Measurements from ENCODE around the gene RAPH1. TPM values are rescaled to one million over a fixed set of nuclear protein-coding genes. Genes with fewer than 3 reads are reported as not detected.
"Not testable (repeated sequence)": the region's sequence is repeated elsewhere in the genome, so short reads cannot be mapped to it uniquely, and the experiment has no call there.

RAPH1 gene
- total RNA-seq, 1 experiment from 2014 or later = 7.0 TPM

GRCh38 chr2:203527719-203528118, 7.4 kb downstream of the RAPH1 start:
- no peaks in the 10 kb centered on the region for H3K9me3 ChIP-seq (ENCODE audit: low read length)
- peaks cover 2% of the 10 kb centered on the region for H3K4me1 ChIP-seq (ENCODE audit: insufficient read depth, low read length)
- ATAC-seq (no peak), DNase-seq (no peak)
- H3K9ac ChIP-seq (ENCODE audit: low read length) = no peak overlapping the region
- no peak overlapping the region for H2AFZ ChIP-seq (ENCODE audit: low read length)
- H3K27me3 ChIP-seq (ENCODE audit: low read length) = no peaks in the 10 kb centered on the region
- H3K4me3 ChIP-seq (ENCODE audit: low read length) = no peak overlapping the region
- no TSS peak for BruUV-seq (replicated peaks)
- intact Hi-C loops (cut with micrococcal nuclease) = no loop called here
- H4K20me1 ChIP-seq (ENCODE audit: low read length) = no peaks in the 10 kb centered on the region
- no peaks in the 10 kb centered on the region for H3K36me3 ChIP-seq (ENCODE audit: low read depth, low read length)
- H3K79me2 ChIP-seq (ENCODE audit: low read length) = peaks cover 68% of the 10 kb centered on the region
- TF ChIP-seq, protein P1, sequence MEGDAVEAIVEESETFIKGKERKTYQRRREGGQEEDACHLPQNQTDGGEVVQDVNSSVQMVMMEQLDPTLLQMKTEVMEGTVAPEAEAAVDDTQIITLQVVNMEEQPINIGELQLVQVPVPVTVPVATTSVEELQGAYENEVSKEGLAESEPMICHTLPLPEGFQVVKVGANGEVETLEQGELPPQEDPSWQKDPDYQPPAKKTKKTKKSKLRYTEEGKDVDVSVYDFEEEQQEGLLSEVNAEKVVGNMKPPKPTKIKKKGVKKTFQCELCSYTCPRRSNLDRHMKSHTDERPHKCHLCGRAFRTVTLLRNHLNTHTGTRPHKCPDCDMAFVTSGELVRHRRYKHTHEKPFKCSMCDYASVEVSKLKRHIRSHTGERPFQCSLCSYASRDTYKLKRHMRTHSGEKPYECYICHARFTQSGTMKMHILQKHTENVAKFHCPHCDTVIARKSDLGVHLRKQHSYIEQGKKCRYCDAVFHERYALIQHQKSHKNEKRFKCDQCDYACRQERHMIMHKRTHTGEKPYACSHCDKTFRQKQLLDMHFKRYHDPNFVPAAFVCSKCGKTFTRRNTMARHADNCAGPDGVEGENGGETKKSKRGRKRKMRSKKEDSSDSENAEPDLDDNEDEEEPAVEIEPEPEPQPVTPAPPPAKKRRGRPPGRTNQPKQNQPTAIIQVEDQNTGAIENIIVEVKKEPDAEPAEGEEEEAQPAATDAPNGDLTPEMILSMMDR (conservative IDR thresholded peaks at IDR 0.05; ENCODE audit: low read depth, low read length) = no peak
- TF ChIP-seq EZH2phosphoT487 (IDR thresholded peaks at IDR 0.05; ENCODE audit: borderline replicate concordance, low read length) (no peak), EZH2 (IDR thresholded peaks at IDR 0.05; ENCODE audit: low read length, unreplicated experiment) (no peak)
- H3K9me2 ChIP-seq (replicated peaks; ENCODE audit: low read length) = no peaks in the 10 kb centered on the region
- CTCF ChIA-PET = no interaction called here
- H3K4me2 ChIP-seq (ENCODE audit: low read length) = no peak overlapping the region
- H3K27ac ChIP-seq (ENCODE audit: low read length) = no peak overlapping the region
- POLR2A ChIA-PET (ENCODE audit: unreplicated experiment) = no interaction called here
- no peaks in the 10 kb centered on the region for H3F3A ChIP-seq (ENCODE audit: low read length, unreplicated experiment)

- H3K27me3 ChIP-seq (ENCODE audit: low read length); BruUV-seq (replicated peaks); H3K36me3 ChIP-seq (ENCODE audit: low read depth, low read length); DNase-seq; H3K9me2 ChIP-seq (replicated peaks; ENCODE audit: low read length); H3K9ac ChIP-seq (ENCODE audit: low read length); H3K4me2 ChIP-seq (ENCODE audit: low read length); ATAC-seq; H3K27ac ChIP-seq (ENCODE audit: low read length); H3K4me3 ChIP-seq (ENCODE audit: low read length); H3F3A ChIP-seq (ENCODE audit: low read length, unreplicated experiment); CTCF ChIA-PET; H3K4me1 ChIP-seq (ENCODE audit: insufficient read depth, low read length); H4K20me1 ChIP-seq (ENCODE audit: low read length); H2AFZ ChIP-seq (ENCODE audit: low read length); H3K9me3 ChIP-seq (ENCODE audit: low read length); POLR2A ChIA-PET (ENCODE audit: unreplicated experiment); intact Hi-C loops (cut with micrococcal nuclease): not testable (repeated sequence)
- H3K79me2 ChIP-seq (ENCODE audit: low read length) = peaks cover 38% of the 10 kb centered on the region
Observed at GRCh38 chr2:203513268-203513667, 21.8 kb downstream of the RAPH1 start.

DNA sequence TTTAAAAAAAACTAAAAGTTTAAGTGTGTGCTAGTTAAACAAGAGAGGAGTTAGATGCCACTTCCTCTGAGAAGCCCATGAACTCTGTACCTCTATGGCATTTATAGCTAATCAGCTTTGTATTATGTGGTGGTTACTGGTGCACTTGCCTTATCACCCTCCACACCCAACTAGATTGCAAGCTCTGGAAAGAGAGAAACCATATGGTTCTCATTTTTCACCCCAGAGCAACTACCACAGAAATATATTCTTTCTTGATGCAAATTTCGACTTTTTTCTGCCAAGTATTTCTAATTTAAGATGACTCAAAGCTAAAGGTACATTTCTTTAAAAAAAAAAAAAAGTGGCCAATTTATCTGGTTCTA, 24.2 kb downstream of the RAPH1 start:
- no peak for DNase-seq
- Histone ChIP-seq H3K4me3 (ENCODE audit: low read length) (no peak overlapping the region), H4K20me1 (ENCODE audit: low read length) (no peaks in the 10 kb centered on the region), H3K27ac (ENCODE audit: low read length) (no peak overlapping the region), H3K4me1 (ENCODE audit: insufficient read depth, low read length) (no peaks in the 10 kb centered on the region), H3K36me3 (ENCODE audit: low read depth, low read length) (no peaks in the 10 kb centered on the region), H3K9me2 (replicated peaks; ENCODE audit: low read length) (no peaks in the 10 kb centered on the region), H3K4me2 (ENCODE audit: low read length) (no peak overlapping the region), H3K9ac (ENCODE audit: low read length) (no peak overlapping the region), H3K27me3 (ENCODE audit: low read length) (no peaks in the 10 kb centered on the region), H3K9me3 (ENCODE audit: low read length) (no peaks in the 10 kb centered on the region), H3K79me2 (ENCODE audit: low read length) (peaks cover 21% of the 10 kb centered on the region), H3F3A (ENCODE audit: low read length, unreplicated experiment) (no peaks in the 10 kb centered on the region), H2AFZ (ENCODE audit: low read length) (no peak overlapping the region)
- intact Hi-C loops (cut with micrococcal nuclease) = no loop called here
- ChIA-PET CTCF (no interaction called here), POLR2A (ENCODE audit: unreplicated experiment) (no interaction called here)
- BruUV-seq (replicated peaks) = no TSS peak
- no peak for ATAC-seq
- TF ChIP-seq EZH2 (IDR thresholded peaks at IDR 0.05; ENCODE audit: low read length, unreplicated experiment) (no peak), EZH2phosphoT487 (IDR thresholded peaks at IDR 0.05; ENCODE audit: borderline replicate concordance, low read length) (no peak)
- TF ChIP-seq, protein P1 (conservative IDR thresholded peaks at IDR 0.05; ENCODE audit: low read depth, low read length) = no peak
